HEK293 (cell line): Measurements from ENCODE around the gene GID4.
A peak's percentile ranks its signal among the peaks of the same experiment; 100 is the strongest.

ENCODE experiments used
- ATF2 ChIP-seq: fragments of 450-650 bp; formaldehyde crosslinking; IDR thresholded peaks from 2 replicates; pipeline ENCODE4 v1.5.1; 2016; ENCODE audit warnings: missing biosample characterization, missing genetic modification characterization, low read depth
- BCL11A ChIP-seq: fragments of 450-650 bp; formaldehyde crosslinking; IDR thresholded peaks from 2 replicates; pipeline ENCODE4 v1.5.1; 2016; ENCODE audit warnings: low read depth, missing biosample characterization, missing genetic modification characterization
- PATZ1 ChIP-seq: fragments of 450-650 bp; formaldehyde crosslinking; IDR thresholded peaks from 2 replicates; pipeline ENCODE4 v1.5.1; 2016; ENCODE audit warnings: missing biosample characterization, missing genetic modification characterization
- SP2 ChIP-seq: fragments of 450-650 bp; formaldehyde crosslinking; IDR thresholded peaks from 2 replicates; pipeline ENCODE4 v1.5.1; 2016; ENCODE audit warnings: missing biosample characterization, missing genetic modification characterization
- ZBTB49 ChIP-seq: fragments of 450-650 bp; formaldehyde crosslinking; IDR thresholded peaks from 2 replicates; pipeline ENCODE4 v1.5.1; 2016; ENCODE audit warnings: missing biosample characterization, missing genetic modification characterization, low read depth
- ZEB2 ChIP-seq: fragments of 450-650 bp; formaldehyde crosslinking; IDR thresholded peaks from 2 replicates; pipeline ENCODE4 v1.5.1; 2016; ENCODE audit warnings: missing biosample characterization, missing genetic modification characterization
- ZFP37 ChIP-seq: fragments of 450-650 bp; formaldehyde crosslinking; IDR thresholded peaks from 2 replicates; pipeline ENCODE4 v1.5.1; 2016; ENCODE audit warnings: missing biosample characterization, missing genetic modification characterization
- ZNF140 ChIP-seq: fragments of 450-650 bp; formaldehyde crosslinking; IDR thresholded peaks from 2 replicates; pipeline ENCODE4 v1.5.1; 2016; ENCODE audit warnings: missing biosample characterization, missing genetic modification characterization
- ZNF184 ChIP-seq: fragments of 450-650 bp; IDR thresholded peaks from 2 replicates; pipeline ENCODE4 v1.5.1; 2018; ENCODE audit warnings: missing biosample characterization, mild to moderate bottlenecking, missing genetic modification characterization
- ZNF23 ChIP-seq: fragments of 450-650 bp; formaldehyde crosslinking; IDR thresholded peaks from 2 replicates; pipeline ENCODE4 v1.5.1; 2016; ENCODE audit warnings: missing biosample characterization, missing genetic modification characterization, borderline replicate concordance
- ZNF24 ChIP-seq: fragments of 450-650 bp; formaldehyde crosslinking; IDR thresholded peaks from 2 replicates; pipeline ENCODE4 v1.5.1; 2016; ENCODE audit warnings: missing biosample characterization, missing genetic modification characterization
- ZNF248 ChIP-seq: fragments of 450-650 bp; formaldehyde crosslinking; IDR thresholded peaks from 2 replicates; pipeline ENCODE4 v1.5.1; 2017; ENCODE audit warnings: missing biosample characterization, missing genetic modification characterization
- ZNF324 ChIP-seq: fragments of 450-650 bp; formaldehyde crosslinking; IDR thresholded peaks from 2 replicates; pipeline ENCODE4 v1.5.1; 2016; ENCODE audit warnings: missing biosample characterization, missing genetic modification characterization
- ZNF391 ChIP-seq: fragments of 450-650 bp; formaldehyde crosslinking; IDR thresholded peaks from 2 replicates; pipeline ENCODE4 v1.5.1; 2016; ENCODE audit warnings: low read depth, missing biosample characterization, missing genetic modification characterization, borderline replicate concordance
- ZNF398 ChIP-seq: fragments of 450-650 bp; formaldehyde crosslinking; IDR thresholded peaks from 2 replicates; pipeline ENCODE4 v1.5.1; 2017; ENCODE audit warnings: missing biosample characterization, missing genetic modification characterization
- ZNF423 ChIP-seq: fragments of 450-650 bp; formaldehyde crosslinking; IDR thresholded peaks from 2 replicates; pipeline ENCODE4 v1.5.1; 2016; ENCODE audit warnings: missing biosample characterization, missing genetic modification characterization
- ZNF514 ChIP-seq: fragments of 450-650 bp; formaldehyde crosslinking; IDR thresholded peaks from 2 replicates; pipeline ENCODE4 v1.5.1; 2016; ENCODE audit warnings: missing biosample characterization, missing genetic modification characterization
- ZNF560 ChIP-seq: fragments of 450-650 bp; formaldehyde crosslinking; IDR thresholded peaks from 2 replicates; pipeline ENCODE4 v1.5.1; 2017; ENCODE audit warnings: missing biosample characterization, missing genetic modification characterization, borderline replicate concordance
- ZNF561 ChIP-seq: fragments of 450-650 bp; IDR thresholded peaks from 2 replicates; pipeline ENCODE4 v1.5.1; 2018; ENCODE audit warnings: missing biosample characterization, missing genetic modification characterization, borderline replicate concordance
- ZNF596 ChIP-seq: fragments of 450-650 bp; IDR thresholded peaks from 2 replicates; pipeline ENCODE4 v1.5.0; 2018; ENCODE audit warnings: missing biosample characterization, mild to moderate bottlenecking, missing genetic modification characterization, moderate library complexity
- ZNF747 ChIP-seq: fragments of 450-650 bp; formaldehyde crosslinking; IDR thresholded peaks from 2 replicates; pipeline ENCODE4 v1.5.1; 2016; ENCODE audit warnings: missing biosample characterization, missing genetic modification characterization
- ZNF792 ChIP-seq: fragments of 450-650 bp; formaldehyde crosslinking; IDR thresholded peaks from 2 replicates; pipeline ENCODE4 v1.5.1; 2016; ENCODE audit warnings: missing biosample characterization, missing genetic modification characterization
- ZSCAN16 ChIP-seq: fragments of 450-650 bp; formaldehyde crosslinking; IDR thresholded peaks from 2 replicates; pipeline ENCODE4 v1.5.1; 2016; ENCODE audit warnings: missing biosample characterization, missing genetic modification characterization
- TF ChIP-seq, protein P1 (sequence below): sonication (generic); formaldehyde crosslinking; IDR thresholded peaks from 2 replicates; pipeline ENCODE4 v1.8.1; 2022; ENCODE audit warnings: mild to moderate bottlenecking, moderate library complexity, missing genetic modification reagents

Gene GID4

GRCh38 chr17:18038861-18039534, at the start of gene GID4, which contains the start of gene ATPAF2 (continued):
- TF ChIP-seq ZNF324 (tag by site-specific recombination): 0 out of 2 replicates have a peak, but pooled peaks have one; percentile 24
- TF ChIP-seq ZNF747 (tag by site-specific recombination): no peak
- TF ChIP-seq BCL11A (tag by site-specific recombination): no peak
- no peak for TF ChIP-seq ZSCAN16 (tag by site-specific recombination)
- TF ChIP-seq, protein P1, sequence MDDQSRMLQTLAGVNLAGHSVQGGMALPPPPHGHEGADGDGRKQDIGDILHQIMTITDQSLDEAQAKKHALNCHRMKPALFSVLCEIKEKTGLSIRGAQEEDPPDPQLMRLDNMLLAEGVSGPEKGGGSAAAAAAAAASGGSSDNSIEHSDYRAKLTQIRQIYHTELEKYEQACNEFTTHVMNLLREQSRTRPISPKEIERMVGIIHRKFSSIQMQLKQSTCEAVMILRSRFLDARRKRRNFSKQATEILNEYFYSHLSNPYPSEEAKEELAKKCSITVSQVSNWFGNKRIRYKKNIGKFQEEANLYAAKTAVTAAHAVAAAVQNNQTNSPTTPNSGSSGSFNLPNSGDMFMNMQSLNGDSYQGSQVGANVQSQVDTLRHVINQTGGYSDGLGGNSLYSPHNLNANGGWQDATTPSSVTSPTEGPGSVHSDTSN (CRISPR knock-in tag): peak; percentile 29; the same call in 1 of the 2 replicates
- TF ChIP-seq ZNF184 (tag by site-specific recombination): no peak
- no peak for TF ChIP-seq ZNF423
- no peak for TF ChIP-seq ZNF23
- peak; percentile 99 for TF ChIP-seq SP2 (tag by site-specific recombination)
- no peak for TF ChIP-seq ZNF140
- peak; percentile 84 for TF ChIP-seq ZNF398 (tag by site-specific recombination)
- no peak for TF ChIP-seq ZNF596 (tag by site-specific recombination)
- no peak for TF ChIP-seq ZNF514 (tag by site-specific recombination)
- no peak for TF ChIP-seq ZNF248 (tag by site-specific recombination)
- TF ChIP-seq ZFP37: no peak; the same call in 1 of the 2 replicates
- no peak for TF ChIP-seq ZBTB49 (tag by site-specific recombination)
- no peak for TF ChIP-seq ZNF560 (tag by site-specific recombination)
- peak; percentile 96 for TF ChIP-seq PATZ1 (tag by site-specific recombination)
- no peak for TF ChIP-seq ZNF792 (tag by site-specific recombination)
- no peak for TF ChIP-seq ATF2 (tag by site-specific recombination)
- TF ChIP-seq ZNF391 (tag by site-specific recombination): peak; percentile 60; the same call in 1 of the 2 replicates
- TF ChIP-seq ZEB2 (tag by site-specific recombination): peak; percentile 85
- no peak for TF ChIP-seq ZNF561 (tag by site-specific recombination)
- TF ChIP-seq ZNF24: peak; percentile 57; the same call in 1 of the 2 replicates
